Raji (cell line): Measurements from ENCODE around the gene WRAP73.

Experiments used
- POLR2A ChIP-seq: IDR thresholded peaks from 2 replicates; pipeline ENCODE4 v1.6.1; 2011; ENCODE audit warnings: low read depth, low read length, control low read depth; ENCODE audit not compliant: insufficient read depth

WRAP73 gene

DNA sequence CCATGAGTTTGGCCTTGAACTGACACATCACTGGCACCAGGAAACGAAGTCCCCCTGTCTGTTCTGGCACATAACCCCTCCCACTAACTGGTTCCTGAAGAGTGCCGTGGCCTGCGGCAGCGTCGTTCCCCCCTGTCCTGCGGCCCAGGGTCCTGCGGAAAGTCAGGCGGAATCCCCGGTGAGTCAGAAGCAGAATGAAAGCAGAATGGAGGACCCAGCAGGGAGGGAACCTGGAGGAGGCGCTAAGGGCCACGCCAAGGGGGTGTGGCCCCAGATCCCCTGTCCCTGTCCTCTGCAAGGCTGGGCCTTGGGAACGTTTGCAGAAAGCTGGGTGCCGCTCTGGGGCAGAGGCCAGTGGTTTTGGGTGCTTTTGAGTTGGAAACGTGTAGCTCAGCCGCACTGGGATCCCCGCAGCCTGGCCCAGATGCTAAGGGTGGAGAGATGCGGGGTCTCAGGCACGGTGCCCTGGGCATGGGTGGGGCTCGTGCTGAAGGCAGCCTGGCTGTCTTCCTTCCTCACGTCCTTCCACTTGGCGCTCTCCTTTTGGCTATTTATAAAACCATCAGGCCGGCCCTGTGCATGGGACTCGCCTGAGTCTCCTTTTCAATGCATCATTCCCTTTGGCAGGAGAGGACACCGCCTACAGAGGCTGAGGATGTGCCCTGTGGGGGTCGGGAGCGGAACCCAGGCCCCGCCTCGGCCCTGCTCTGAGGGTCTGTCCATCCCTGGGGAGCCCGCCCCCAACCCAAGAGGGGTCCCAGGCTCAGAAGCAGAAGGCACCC, 38.6 kb upstream of the WRAP73 start:
- TF ChIP-seq POLR2A: no peak

DNA sequence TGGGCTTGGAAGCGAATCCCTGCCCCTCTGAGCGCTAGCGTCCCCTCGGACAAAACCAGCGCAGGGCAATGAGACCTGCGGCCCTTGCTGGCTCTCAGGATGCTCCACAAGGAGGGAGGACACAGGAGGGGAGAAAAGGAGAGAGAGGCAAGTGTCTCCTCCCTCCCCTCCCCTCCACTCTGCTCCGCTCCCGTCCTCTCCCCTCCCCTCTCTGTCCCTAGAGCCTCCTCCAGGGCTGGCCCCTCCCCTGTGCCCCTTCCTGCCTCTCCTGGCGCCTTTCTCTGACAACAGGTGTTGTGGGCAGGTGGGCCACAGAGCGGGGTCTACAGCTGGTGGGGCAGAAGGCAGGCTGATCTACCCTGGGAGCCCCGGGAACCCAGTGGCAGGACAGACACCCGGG, 37.6 kb upstream of the WRAP73 start:
- TF ChIP-seq POLR2A: no peak

DNA sequence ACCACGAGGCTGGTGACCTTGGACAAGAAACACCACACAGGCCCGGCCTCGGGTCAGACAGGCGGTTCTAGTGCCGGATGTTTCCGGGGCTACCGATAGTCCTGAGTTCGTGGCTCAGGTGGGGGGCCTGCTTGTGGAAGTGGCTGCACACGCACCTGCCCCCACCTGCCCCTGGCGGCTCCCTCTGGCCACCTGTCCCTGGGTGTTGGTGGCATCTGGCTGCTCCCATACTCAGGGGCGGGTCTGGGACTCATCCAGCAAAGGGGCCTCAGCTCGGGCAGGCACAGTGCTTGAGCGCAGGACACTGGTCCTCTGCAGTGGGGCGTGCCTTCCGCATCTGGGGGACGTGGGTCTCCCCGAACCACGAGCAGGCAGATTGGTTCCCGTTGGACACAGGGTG, 36.0 kb upstream of the WRAP73 start:
- no peak for TF ChIP-seq POLR2A

DNA sequence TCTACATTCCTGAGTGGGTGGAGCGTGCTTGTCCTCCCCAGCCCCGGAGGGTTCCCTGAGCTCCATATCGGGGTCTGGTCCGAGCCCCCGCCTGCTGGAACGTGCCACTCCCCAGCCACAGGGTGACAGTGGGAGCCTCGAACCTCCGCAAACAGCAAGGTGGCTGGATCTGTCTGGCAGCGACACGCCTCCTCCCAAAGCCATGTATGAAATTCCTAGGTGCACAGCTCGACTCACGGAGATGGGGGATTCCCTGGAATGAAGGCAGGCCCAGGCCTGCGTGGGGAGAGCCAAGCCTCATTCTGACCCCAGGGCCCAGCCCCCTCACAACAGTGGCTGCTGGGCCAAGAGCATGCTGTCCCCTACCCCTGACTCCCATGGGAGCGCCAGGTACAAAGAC, 35.3 kb upstream of the WRAP73 start:
- TF ChIP-seq POLR2A: no peak

DNA sequence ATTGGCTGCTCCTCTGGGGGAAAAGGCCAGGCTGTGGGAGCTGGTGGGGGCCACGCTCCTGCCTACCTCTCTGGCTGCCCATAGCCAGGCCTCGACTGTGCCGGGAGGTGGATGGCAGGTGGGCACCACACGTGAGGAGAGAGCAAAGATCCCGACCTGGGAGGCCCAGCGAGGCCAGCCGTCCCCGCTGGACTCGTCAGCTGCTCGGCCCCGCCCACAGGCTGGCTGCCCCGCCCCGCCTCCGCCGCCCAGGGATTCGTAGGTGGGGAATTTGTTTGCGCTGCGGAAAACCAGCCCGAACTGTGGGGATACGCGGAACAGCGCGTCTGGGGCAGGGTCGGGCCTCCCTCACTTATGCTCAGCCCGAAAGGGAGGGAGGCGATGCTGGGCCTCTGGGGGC, 34.1 kb upstream of the WRAP73 start:
- no peak for TF ChIP-seq POLR2A

DNA sequence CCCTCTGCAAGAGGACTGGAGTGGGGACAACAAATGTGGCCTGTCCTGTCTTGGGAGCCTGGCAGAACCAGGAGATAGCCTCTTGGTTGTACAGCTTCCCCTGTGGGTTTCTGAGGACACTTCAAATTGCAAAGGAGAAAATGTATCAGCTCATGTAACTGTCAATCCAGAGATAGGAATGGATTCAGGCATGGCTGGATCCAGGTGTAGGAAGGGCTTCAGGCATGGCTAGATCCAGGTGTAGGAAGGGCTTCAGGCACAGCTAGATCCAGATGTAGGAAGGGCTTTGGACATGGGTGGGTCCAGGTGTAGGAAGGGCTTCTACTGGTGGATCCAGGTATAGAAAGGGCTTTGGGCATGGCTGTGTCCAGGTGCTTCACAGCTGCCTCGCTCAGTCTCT, 33.3 kb upstream of the WRAP73 start:
- TF ChIP-seq POLR2A: no peak

DNA sequence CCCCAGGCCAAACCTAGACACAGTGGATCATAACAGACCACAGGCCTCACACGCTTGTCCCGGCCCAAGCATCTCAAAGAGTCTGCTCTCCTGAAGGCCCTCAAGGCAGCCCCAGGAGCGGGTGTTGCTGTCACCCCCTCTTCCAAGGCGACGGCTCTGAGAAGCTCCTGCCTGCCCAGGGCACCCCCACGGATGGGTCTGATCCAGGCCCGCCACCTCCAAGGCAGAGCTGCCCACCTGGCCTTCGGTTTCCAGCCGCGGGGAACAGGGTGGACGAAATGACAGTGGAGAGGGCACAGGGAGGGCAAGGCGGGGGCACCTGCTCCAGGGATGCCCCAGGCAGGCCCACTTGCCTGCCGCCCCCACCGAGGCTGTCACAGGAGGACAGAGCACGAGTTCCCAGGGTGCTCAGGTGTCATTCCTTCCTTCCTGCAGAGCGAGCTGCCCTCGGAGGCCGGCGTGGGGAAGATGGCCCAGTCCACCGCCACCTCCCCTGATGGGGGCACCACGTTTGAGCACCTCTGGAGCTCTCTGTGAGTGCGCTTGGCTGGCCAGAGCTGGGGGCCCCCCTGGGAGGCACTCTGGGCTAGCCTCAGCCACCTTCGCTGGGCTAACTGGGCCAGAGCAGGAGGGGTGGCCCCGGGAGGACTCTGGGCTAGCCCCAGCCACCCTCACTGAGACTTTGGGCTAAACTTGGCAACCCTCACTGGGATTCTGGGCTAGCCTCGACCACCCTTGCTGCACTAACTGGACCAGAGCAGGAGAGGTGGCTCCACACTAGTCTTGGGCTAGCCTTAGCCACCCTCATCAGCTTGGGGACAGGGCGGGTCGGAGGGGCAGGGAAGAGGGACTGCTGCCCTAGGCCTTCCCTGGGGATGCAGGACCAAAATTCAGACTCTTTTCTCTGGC, 32.2 kb upstream of the WRAP73 start:
- TF ChIP-seq POLR2A: no peak

DNA sequence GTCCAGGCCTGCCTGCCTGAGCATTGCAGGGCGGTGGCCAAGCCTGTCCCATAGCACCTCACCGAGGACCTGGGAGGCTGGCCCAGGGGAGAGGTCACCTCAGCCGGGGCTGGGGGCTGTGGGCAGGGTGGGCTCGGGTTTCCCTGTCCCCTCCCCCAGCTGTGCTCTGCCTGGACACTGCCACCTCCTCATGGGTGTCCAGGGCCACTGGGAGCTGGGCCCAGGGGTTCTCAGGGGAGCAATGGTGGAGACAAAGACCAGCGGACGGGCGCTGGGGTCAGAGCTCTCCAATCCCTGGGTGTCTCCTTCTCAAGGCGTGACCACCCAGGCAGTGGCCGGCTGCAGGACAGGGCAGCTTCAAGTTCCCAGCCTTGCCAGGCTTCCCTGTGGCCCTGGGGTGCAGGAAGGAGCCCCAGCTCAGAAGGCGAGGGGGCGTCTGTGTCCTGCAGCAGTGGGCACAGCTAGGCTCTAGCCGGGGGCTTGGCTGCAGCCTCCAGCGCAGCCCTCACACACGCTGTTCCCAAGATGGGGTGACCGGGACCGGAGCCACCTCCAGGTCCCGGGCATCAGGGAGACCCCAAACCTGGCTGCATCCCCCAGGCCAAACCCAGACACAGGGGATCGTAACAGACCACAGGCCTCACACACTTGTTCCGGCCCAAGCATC, 31.5 kb upstream of the WRAP73 start:
- no peak for TF ChIP-seq POLR2A

DNA sequence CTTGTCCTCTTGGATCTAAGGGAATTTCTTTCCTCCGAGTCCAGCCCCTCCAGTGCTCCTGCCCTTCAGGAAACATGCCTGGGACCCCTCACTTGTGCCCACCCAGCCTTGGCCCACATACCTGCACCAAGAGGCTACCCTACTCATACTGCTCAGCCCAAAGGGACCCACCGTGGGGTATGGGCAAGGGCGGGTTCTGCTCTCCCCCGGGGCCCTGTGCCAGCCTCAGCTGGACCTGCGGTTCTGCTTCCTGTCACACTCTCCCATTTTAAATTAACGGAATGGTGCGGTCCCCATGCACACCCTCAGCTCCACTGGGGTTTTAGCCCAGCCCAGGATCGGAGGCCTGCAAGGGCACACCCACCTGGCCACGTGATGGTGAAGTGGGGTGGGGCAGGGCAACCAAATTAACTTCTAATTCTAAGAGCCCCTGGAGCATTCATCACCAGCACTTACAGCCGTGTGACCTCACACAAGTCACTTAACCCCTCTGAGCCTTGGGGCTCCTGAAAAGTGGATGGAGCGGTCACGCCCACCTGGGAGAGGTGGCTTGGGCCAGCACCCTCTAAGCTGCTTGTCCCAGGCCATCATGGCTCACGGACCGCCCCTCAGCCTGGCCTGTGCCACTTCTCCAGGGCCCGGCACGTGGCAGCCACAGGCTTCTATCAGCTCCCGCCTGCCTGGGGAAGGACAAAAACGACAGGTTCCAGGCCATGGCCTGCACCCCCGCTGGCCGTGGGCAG, 30.8 kb upstream of the WRAP73 start:
- TF ChIP-seq POLR2A: no peak

DNA sequence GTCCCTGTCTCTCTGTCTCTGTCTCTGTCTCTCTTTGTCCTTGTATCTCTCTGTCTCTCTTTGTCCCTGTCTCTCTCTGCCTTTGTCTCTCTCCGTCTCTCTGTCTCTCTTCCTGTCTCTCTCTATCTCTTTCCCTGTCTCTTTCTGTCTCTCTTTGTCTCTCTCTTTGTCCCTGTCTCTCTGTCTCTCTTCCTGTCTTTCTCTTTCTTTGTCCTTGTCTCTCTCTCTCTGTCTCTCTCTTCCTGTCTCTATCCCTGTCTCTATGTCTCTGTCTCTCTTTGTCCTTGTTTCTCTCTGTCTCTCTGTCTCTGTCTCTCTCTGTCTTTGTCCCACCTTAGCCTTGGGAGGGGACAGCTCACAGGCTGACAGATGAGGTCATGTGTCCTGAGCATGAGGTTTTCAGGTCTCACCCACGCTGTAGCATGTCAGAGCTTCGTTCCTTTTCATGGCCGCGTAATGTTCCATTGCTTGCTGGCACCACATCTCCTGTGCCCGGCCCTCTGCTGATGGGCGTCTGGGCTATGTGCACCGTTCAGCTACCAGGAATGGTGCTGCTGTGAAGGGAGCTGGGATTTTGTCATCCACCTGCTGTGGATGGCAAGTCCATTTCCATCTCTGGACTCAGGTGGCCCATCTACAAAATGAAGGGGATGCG, 30.0 kb upstream of the WRAP73 start:
- no peak for TF ChIP-seq POLR2A

DNA sequence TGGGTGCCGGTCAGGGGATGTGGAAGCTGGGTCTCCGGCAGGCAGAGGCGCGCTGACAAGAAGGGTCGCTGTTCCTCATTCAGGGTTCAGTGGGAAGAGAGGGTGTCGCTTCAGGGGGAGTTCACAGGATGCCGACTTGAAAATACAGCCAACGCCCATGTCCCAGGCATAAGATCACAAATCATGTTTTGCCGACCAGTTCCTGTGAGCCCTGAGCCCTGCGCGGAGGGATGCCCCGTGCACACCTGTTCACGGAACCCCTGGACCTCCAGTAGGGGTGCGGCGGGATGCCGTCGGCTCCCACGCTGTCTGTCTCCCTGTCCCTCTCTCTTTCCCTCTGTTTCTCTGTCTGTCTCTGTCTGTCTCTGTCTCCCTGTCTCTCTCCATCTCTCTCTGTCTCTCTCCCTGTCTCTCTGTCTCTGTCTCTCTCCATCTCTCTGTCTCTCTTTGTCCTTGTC, 29.2 kb upstream of the WRAP73 start:
- no peak for TF ChIP-seq POLR2A

DNA sequence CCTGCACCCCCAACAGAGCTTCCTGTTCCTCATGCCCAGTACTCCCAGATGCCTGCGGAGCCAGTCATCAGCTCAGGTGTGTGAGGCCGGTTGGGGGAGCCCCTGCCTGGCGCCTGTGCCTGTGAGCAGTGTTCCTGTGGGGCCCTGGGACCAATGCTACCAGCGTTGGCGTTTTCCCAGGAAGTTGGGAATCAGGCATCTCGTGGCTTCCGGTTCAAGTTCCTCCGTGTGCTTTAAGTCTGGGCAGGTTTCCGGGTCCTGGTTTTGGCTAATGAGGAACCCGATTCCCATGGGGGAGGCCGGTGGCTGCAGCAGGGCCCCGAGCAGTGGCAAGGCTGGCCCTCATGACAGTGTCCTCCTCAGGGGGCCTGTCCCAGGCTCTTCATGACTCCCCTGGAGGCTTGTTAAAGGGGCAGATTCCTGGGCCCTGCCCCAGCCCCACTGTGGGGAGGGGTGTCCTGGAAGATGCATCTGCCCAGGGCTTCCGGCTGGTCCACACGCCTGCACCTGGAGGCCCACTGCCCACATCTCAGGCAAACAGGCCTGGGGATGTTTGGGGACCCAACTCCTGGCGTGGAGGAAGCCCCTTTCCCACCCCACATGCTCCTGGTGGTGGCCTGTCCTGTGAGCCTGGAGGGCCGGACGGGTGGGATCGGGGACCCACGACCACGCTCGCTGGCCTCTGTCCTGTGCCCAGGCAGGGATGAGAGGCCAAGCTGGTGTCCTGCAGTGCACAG, 28.6 kb upstream of the WRAP73 start:
- TF ChIP-seq POLR2A: no peak

DNA sequence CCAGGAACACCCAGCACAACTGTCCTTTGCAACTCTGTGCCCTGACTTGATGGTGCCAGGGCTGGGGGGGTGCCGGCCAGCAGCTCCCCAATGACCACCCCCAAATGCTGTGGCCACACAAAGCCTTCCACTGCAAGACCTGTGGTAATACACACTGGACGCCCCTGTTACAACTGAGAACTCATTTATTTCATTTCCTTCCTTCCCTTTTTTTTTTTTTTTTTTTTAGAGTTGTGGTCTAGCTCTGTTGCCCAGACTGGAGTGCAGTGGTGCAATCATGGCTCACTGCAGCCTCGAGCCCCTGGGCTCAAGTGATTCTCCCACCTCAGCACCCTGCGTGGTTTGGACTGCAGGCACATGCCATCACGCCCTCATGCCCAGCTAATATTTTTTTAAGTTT, 27.6 kb upstream of the WRAP73 start:
- TF ChIP-seq POLR2A: peak; percentile 45; the same call in 1 of the 2 replicates
